Lower lobe of right lung (tissue), 2 donors: ENCODE results near the gene DNAH9. TPM values are rescaled to one million over a fixed set of nuclear protein-coding genes. Genes with fewer than 3 reads are reported as not detected.

ENCODE experiments used
- ATAC-seq, 2 donors: fragments of 200-7000 bp; cut with Tn5 transposase; one replicate each; pipeline ENCODE4 v1.9.1; 2020 to 2022; ENCODE audit warnings: mild to moderate bottlenecking in 2 of 2, moderate library complexity in 2 of 2
- DNase-seq: peaks from one replicate; pipeline ENCODE4 v3.0.0-alpha.2; 2020
- H3K27ac ChIP-seq: fragments of 200-600 bp; one replicate; pipeline ENCODE4 v1.8.0; 2022
- H3K27me3 ChIP-seq: fragments of 200-600 bp; one replicate; pipeline ENCODE4 v1.8.0; 2022; ENCODE audit warnings: low read depth
- H3K36me3 ChIP-seq: fragments of 200-600 bp; one replicate; pipeline ENCODE4 v1.8.0; 2022; ENCODE audit warnings: mild to moderate bottlenecking
- H3K4me1 ChIP-seq: fragments of 200-600 bp; one replicate; pipeline ENCODE4 v1.8.0; 2022
- H3K4me3 ChIP-seq: fragments of 200-600 bp; one replicate; pipeline ENCODE4 v1.8.0; 2022; ENCODE audit warnings: mild to moderate bottlenecking
- H3K9me3 ChIP-seq: fragments of 200-600 bp; one replicate; pipeline ENCODE4 v1.8.0; 2022
- intact Hi-C: fragments of 100-400 bp; cut with DNase I; formaldehyde crosslinking; loops from one replicate; pipeline ENCODE4 v1.11.0; 2022
- total RNA-seq: library from RNA; stranded (reverse); fragmentation: NEBNext Ultra II Directional; extraction: Animal tissue kit (Norgen Biotek cat#: 25700); gene quantifications from one replicate; pipeline ENCODE4 v1.2.1, GENCODE V29; 2021
- TF ChIP-seq, protein P1 (sequence below): fragments of 200-600 bp; IDR thresholded peaks from one replicate; pipeline ENCODE4 v1.8.0; 2022; ENCODE audit warnings: antibody characterized with exemption, mild to moderate bottlenecking
- donor health status: DM: no; HTN: yes; CAD: no; lungs with severe emphysema.

DNAH9 gene
- total RNA-seq, 1 donor from 2014 or later = 22.3 TPM

DNA sequence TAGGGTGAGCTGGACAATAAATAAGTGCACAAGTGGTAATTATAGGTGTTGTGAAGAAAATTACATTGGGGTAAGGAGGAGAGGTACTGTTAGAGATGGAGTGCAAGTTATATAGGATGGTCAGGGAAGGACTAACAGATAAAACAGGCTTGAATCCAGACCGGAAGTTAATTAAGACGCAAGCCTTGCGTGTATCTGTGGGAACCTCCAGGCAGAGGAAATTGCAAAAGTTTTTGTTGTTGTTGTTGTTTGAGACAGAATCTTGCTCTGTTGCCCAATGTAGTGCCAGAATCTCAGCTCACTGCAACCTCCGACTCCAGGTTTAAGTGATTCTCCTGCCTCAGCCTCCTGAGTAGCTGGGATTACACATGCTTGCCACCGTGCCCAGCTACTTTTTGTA lies 401.4 kb downstream of the DNAH9 start:
- Histone ChIP-seq H3K4me3 (no peak overlapping the region), H3K4me1 (peaks cover 16% of the 10 kb centered on the region), H3K27me3 (no peaks in the 10 kb centered on the region), H3K27ac (no peak overlapping the region), H3K36me3 (no peaks in the 10 kb centered on the region), H3K9me3 (no peaks in the 10 kb centered on the region)
- intact Hi-C loops = no loop called here
- DNase-seq (no peak), ATAC-seq (no peak)
- TF ChIP-seq, protein P1, sequence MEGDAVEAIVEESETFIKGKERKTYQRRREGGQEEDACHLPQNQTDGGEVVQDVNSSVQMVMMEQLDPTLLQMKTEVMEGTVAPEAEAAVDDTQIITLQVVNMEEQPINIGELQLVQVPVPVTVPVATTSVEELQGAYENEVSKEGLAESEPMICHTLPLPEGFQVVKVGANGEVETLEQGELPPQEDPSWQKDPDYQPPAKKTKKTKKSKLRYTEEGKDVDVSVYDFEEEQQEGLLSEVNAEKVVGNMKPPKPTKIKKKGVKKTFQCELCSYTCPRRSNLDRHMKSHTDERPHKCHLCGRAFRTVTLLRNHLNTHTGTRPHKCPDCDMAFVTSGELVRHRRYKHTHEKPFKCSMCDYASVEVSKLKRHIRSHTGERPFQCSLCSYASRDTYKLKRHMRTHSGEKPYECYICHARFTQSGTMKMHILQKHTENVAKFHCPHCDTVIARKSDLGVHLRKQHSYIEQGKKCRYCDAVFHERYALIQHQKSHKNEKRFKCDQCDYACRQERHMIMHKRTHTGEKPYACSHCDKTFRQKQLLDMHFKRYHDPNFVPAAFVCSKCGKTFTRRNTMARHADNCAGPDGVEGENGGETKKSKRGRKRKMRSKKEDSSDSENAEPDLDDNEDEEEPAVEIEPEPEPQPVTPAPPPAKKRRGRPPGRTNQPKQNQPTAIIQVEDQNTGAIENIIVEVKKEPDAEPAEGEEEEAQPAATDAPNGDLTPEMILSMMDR = no peak

DNA sequence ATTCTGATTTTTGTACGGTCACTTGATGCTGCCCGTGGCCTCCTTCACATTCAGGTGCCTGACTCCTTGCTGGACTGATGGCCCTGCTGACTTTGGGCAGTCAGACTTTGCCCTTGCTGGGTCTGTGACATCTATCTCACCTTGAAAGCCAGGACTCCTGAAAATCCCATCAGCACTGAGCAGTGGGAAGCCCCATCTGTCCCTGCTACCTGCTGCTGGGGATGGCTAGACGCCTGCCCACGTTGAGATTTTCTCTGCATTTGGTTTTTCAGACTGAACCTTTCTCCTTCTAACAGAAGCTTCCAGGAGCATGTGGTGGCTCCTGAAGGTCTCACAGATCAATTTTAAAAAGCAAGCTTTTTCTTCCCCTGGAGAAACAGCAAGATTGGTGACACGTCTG lies 409.2 kb downstream of the DNAH9 start:
- no peak for DNase-seq
- TF ChIP-seq, protein P1 = no peak
- H3K4me1 ChIP-seq = no peaks in the 10 kb centered on the region
- H3K4me3 ChIP-seq = no peak overlapping the region
- H3K36me3 ChIP-seq = no peaks in the 10 kb centered on the region
- ATAC-seq = no peak
- H3K27me3 ChIP-seq = peaks cover 4% of the 10 kb centered on the region
- no peaks in the 10 kb centered on the region for H3K9me3 ChIP-seq
- intact Hi-C loops = no loop called here
- H3K27ac ChIP-seq = no peak overlapping the region
